H1 (cell line): ENCODE data around the gene NDRG4. TPM values are rescaled to one million over a fixed set of nuclear protein-coding genes. Genes with fewer than 3 reads are reported as not detected.
A peak's percentile ranks its signal among the peaks of the same experiment; 100 is the strongest.

Source experiments
- CTCF ChIA-PET: fragments of 300-600 bp; sonication (Branson Sonifier 250); formaldehyde crosslinking; loops from one replicate; lab custom pipeline; 2021; ENCODE audit not compliant: partially characterized antibody; lab: Charles Lee
- POLR2A ChIA-PET: fragments of 300-600 bp; sonication (Branson Sonifier 250); formaldehyde crosslinking; loops from one replicate; lab custom pipeline; 2021; ENCODE audit warnings: inconsistent platforms; ENCODE audit not compliant: partially characterized antibody; lab: Charles Lee
- DNase-seq, 2 experiments: peaks; one replicate each; pipeline versions ENCODE4 v3.0.0 to v3.0.0-alpha.2; 2010 to 2022; ENCODE audit warnings: low spot score in 2 of 2, low read depth in 1 of 2, mixed read lengths in 1 of 2
- FAIRE-seq: peaks from 2 replicates; lab custom pipeline; 2011; peaks lifted over from hg19 to GRCh38; lab: Jason Lieb, UNC
- H2AFZ ChIP-seq: 2 replicates; pipeline ENCODE4 v1.8.1; 2012; ENCODE audit warnings: low read length, inconsistent platforms
- H2AK5ac ChIP-seq: 2 replicates; pipeline ENCODE4 v1.6.1; 2013; ENCODE audit warnings: low read depth, low read length
- H2BK120ac ChIP-seq: replicated peaks from 2 replicates; pipeline ENCODE3; 2013; ENCODE audit warnings: low read depth, low read length, inconsistent platforms
- H2BK12ac ChIP-seq: 2 replicates; pipeline ENCODE4 v1.6.1; 2013; ENCODE audit warnings: low read depth, low read length
- H2BK15ac ChIP-seq: 2 replicates; pipeline ENCODE4 v1.6.1; 2013; ENCODE audit warnings: low read length
- H2BK20ac ChIP-seq: 2 replicates; pipeline ENCODE4 v1.6.1; 2013; ENCODE audit warnings: low read length
- H2BK5ac ChIP-seq: 2 replicates; pipeline ENCODE4 v1.6.1; 2013; ENCODE audit warnings: low read depth, low read length
- H3K14ac ChIP-seq: 2 replicates; pipeline ENCODE4 v1.6.1; 2013; ENCODE audit warnings: inconsistent platforms; ENCODE audit not compliant: insufficient read length
- H3K18ac ChIP-seq: 2 replicates; pipeline ENCODE4 v1.6.1; 2013; ENCODE audit warnings: low read length; ENCODE audit errors: extremely low read depth
- H3K23ac ChIP-seq: 2 replicates; pipeline ENCODE4 v1.6.1; 2013; ENCODE audit warnings: inconsistent platforms; ENCODE audit not compliant: insufficient read length
- H3K23me2 ChIP-seq: 2 replicates; pipeline ENCODE4 v1.6.1; 2013; ENCODE audit warnings: low read depth, low read length
- H3K27ac ChIP-seq: 2 replicates; pipeline ENCODE4 v1.6.1; 2011; ENCODE audit warnings: low read depth, low read length, inconsistent platforms
- H3K27me3 ChIP-seq, 4 experiments: replicated peaks in 1 of 4; 1 replicate in 1 of 4; 2 replicates in 3 of 4; pipeline versions ENCODE4 v1.6.1 to v1.8.1; 2011 to 2013; ENCODE audit warnings: low read length in 3 of 4, mild to moderate bottlenecking in 3 of 4, inconsistent platforms in 2 of 4, mixed read lengths in 2 of 4, moderate library complexity in 1 of 4; ENCODE audit not compliant: control insufficient read depth in 3 of 4, insufficient read depth in 3 of 4; ENCODE audit errors: extremely low read depth in 1 of 4
- H3K36me3 ChIP-seq, 4 experiments: 2 replicates each; pipeline versions ENCODE4 v1.6.1 to v1.8.1; 2011 to 2013; ENCODE audit warnings: mild to moderate bottlenecking in 4 of 4, low read length in 3 of 4, moderate library complexity in 2 of 4, control low read depth in 1 of 4, inconsistent platforms in 1 of 4; ENCODE audit not compliant: insufficient read depth in 4 of 4, control insufficient read depth in 2 of 4
- H3K4ac ChIP-seq: replicated peaks from 2 replicates; pipeline ENCODE3; 2013; ENCODE audit warnings: low read length, low read depth, mixed read lengths, inconsistent platforms; ENCODE audit not compliant: insufficient read length
- H3K4me1 ChIP-seq, 4 experiments: replicated peaks in 1 of 4; 1 replicate in 1 of 4; 2 replicates in 3 of 4; pipeline versions ENCODE4 v1.6.1 to v1.8.1; 2011 to 2013; ENCODE audit warnings: low read length in 3 of 4, inconsistent platforms in 2 of 4, mixed read lengths in 1 of 4; ENCODE audit not compliant: insufficient read depth in 4 of 4, control insufficient read depth in 3 of 4
- H3K4me2 ChIP-seq, 2 experiments: 2 replicates each; pipeline versions ENCODE4 v1.6.1 to v1.8.1; 2011 to 2013; ENCODE audit warnings: low read depth in 2 of 2, low read length in 2 of 2, control low read depth in 1 of 2, inconsistent platforms in 1 of 2, mild to moderate bottlenecking in 1 of 2; ENCODE audit not compliant: insufficient read depth in 1 of 2
- H3K4me3 ChIP-seq, 4 experiments: fragments of 200-600, 300-600 bp in 1 of 4; sonication (generic), shearing (Covaris generic), sonication (Bioruptor Twin) in 1 of 4; 2 replicates each; pipeline versions ENCODE4 v1.5.1 to v1.8.1; 2011 to 2016; ENCODE audit warnings: low read length in 4 of 4, low read depth in 3 of 4, control low read depth in 2 of 4, inconsistent platforms in 2 of 4, mild to moderate bottlenecking in 2 of 4, mixed read lengths in 1 of 4, moderate library complexity in 1 of 4; ENCODE audit not compliant: insufficient read depth in 2 of 4; ENCODE audit errors: extremely low read depth in 1 of 4
- H3K56ac ChIP-seq: replicated peaks from 2 replicates; pipeline ENCODE3; 2013; ENCODE audit warnings: low read depth, mild to moderate bottlenecking, mixed read lengths, low read length, inconsistent platforms; ENCODE audit not compliant: insufficient read length
- H3K79me1 ChIP-seq: 2 replicates; pipeline ENCODE4 v1.6.1; 2013; ENCODE audit warnings: low read depth, low read length, control low read depth
- H3K79me2 ChIP-seq, 2 experiments: 2 replicates each; pipeline versions ENCODE4 v1.6.1 to v1.8.1; 2012 to 2013; ENCODE audit warnings: low read length in 2 of 2, mild to moderate bottlenecking in 2 of 2, inconsistent platforms in 1 of 2; ENCODE audit not compliant: insufficient read depth in 2 of 2, control insufficient read depth in 1 of 2
- H3K9ac ChIP-seq, 4 experiments: replicated peaks in 1 of 4; 1 replicate in 1 of 4; 2 replicates in 3 of 4; pipeline versions ENCODE4 v1.6.1 to v1.8.1; 2011 to 2013; ENCODE audit warnings: low read depth in 3 of 4, low read length in 3 of 4, control low read depth in 2 of 4, mild to moderate bottlenecking in 2 of 4, moderate library complexity in 2 of 4, inconsistent platforms in 1 of 4; ENCODE audit errors: extremely low read depth in 1 of 4
- H3K9me3 ChIP-seq, 2 experiments: 2 replicates each; pipeline versions ENCODE4 v1.6.1 to v1.8.1; 2012 to 2013; ENCODE audit warnings: mild to moderate bottlenecking in 2 of 2, moderate library complexity in 2 of 2, control low read depth in 1 of 2, inconsistent platforms in 1 of 2, low read depth in 1 of 2, low read length in 1 of 2, mixed read lengths in 1 of 2; ENCODE audit not compliant: insufficient read depth in 2 of 2
- H4K20me1 ChIP-seq, 2 experiments: replicated peaks in 1 of 2; 2 replicates each; pipeline versions ENCODE3 to v1.8.1; 2011 to 2013; ENCODE audit warnings: inconsistent platforms in 2 of 2, low read length in 2 of 2, mild to moderate bottlenecking in 1 of 2; ENCODE audit not compliant: insufficient read depth in 2 of 2, control insufficient read depth in 1 of 2
- H4K5ac ChIP-seq: 2 replicates; pipeline ENCODE4 v1.6.1; 2013; ENCODE audit warnings: low read length, low read depth, mixed read lengths, inconsistent platforms; ENCODE audit not compliant: insufficient read length
- H4K8ac ChIP-seq: 2 replicates; pipeline ENCODE4 v1.8.0; 2013; ENCODE audit warnings: mild to moderate bottlenecking, moderate library complexity, low read length, inconsistent platforms; ENCODE audit not compliant: insufficient read depth; ENCODE audit errors: extremely low read depth
- H4K91ac ChIP-seq: replicated peaks from 2 replicates; pipeline ENCODE3; 2013; ENCODE audit warnings: low read length, mixed read lengths, inconsistent platforms; ENCODE audit not compliant: insufficient read length
- FOSL1 ChIP-seq: IDR thresholded peaks from 2 replicates; pipeline ENCODE4 v1.6.1; 2011; ENCODE audit warnings: mild to moderate bottlenecking, low read depth, low read length, moderate library complexity; ENCODE audit not compliant: insufficient read depth
- GABPA ChIP-seq: IDR thresholded peaks from 2 replicates; pipeline ENCODE4 v1.6.1; 2011; ENCODE audit warnings: mild to moderate bottlenecking, low read length, moderate library complexity, borderline replicate concordance; ENCODE audit not compliant: insufficient read depth
- NANOG ChIP-seq: IDR thresholded peaks from 2 replicates; pipeline ENCODE4 v1.6.1; 2011; ENCODE audit warnings: low read length, low read depth, mild to moderate bottlenecking, inconsistent platforms; ENCODE audit not compliant: insufficient read depth, poor library complexity, severe bottlenecking
- POLR2A ChIP-seq, 2 experiments: IDR thresholded peaks; 1 replicate in 1 of 2; 2 replicates in 1 of 2; pipeline ENCODE4 v1.6.1; 2011; ENCODE audit warnings: low read depth in 2 of 2, low read length in 2 of 2, mild to moderate bottlenecking in 2 of 2; ENCODE audit errors: control extremely low read depth in 1 of 2
- POU5F1 ChIP-seq: IDR thresholded peaks from 2 replicates; pipeline ENCODE4 v1.6.1; 2011; ENCODE audit warnings: low read depth, mild to moderate bottlenecking, low read length, moderate library complexity
- SP1 ChIP-seq: IDR thresholded peaks from 2 replicates; pipeline ENCODE4 v1.6.1; 2011; ENCODE audit warnings: low read depth, low read length
- YY1 ChIP-seq: IDR thresholded peaks from 2 replicates; pipeline ENCODE4 v1.6.1; 2011; ENCODE audit warnings: low read depth, mild to moderate bottlenecking, low read length
- WGBS, 2 experiments: shearing (Covaris generic) in 1 of 2; methylation state at CpG; one replicate each; pipeline versions ENCODE4 v1.1.6 to v1.1.7; 2013 to 2015; ENCODE audit warnings: low lambda C conversion rate in 2 of 2, mixed read lengths in 2 of 2, inconsistent platforms in 1 of 2, low coverage in 1 of 2, missing lambda C conversion rate in 1 of 2; ENCODE audit not compliant: insufficient replicate concordance in 2 of 2, insufficient coverage in 1 of 2, insufficient read length in 1 of 2; ENCODE audit errors: extremely low coverage in 1 of 2, missing lambda C conversion rate in 1 of 2; 5-methylcytosine and 5-hydroxymethylcytosine counted together
- polyA plus RNA-seq, 7 experiments: library from polyadenylated mRNA; depleted of rRNA in 3 of 7; stranded (reverse) in 5 of 7; unstranded in 2 of 7; fragments of >200 nt in 5 of 7; fragments of 200-250 nt in 2 of 7; gene quantifications; 1 replicate in 5 of 7; 2 replicates in 1 of 7; 4 replicates in 1 of 7; pipeline versions ENCODE4 v1.2.1 to v1.2.3, GENCODE V29; 2011 to 2013; ENCODE audit warnings: missing spikeins in 2 of 7, mixed read lengths in 2 of 7
- total RNA-seq: library from RNA; stranded (reverse); fragmentation: NEBNext Ultra II Directional; extraction: Animal tissue kit (Norgen Biotek cat#: 25700); gene quantifications from 2 replicates; pipeline ENCODE4 v1.2.1, GENCODE V29; 2021

NDRG4 gene
- total and polyA plus RNA-seq, 2 of the 8 experiments (the other 6 are each of a cell fraction or from before 2014, with no cell fraction given) = 20.8 to 30.9 TPM

DNA sequence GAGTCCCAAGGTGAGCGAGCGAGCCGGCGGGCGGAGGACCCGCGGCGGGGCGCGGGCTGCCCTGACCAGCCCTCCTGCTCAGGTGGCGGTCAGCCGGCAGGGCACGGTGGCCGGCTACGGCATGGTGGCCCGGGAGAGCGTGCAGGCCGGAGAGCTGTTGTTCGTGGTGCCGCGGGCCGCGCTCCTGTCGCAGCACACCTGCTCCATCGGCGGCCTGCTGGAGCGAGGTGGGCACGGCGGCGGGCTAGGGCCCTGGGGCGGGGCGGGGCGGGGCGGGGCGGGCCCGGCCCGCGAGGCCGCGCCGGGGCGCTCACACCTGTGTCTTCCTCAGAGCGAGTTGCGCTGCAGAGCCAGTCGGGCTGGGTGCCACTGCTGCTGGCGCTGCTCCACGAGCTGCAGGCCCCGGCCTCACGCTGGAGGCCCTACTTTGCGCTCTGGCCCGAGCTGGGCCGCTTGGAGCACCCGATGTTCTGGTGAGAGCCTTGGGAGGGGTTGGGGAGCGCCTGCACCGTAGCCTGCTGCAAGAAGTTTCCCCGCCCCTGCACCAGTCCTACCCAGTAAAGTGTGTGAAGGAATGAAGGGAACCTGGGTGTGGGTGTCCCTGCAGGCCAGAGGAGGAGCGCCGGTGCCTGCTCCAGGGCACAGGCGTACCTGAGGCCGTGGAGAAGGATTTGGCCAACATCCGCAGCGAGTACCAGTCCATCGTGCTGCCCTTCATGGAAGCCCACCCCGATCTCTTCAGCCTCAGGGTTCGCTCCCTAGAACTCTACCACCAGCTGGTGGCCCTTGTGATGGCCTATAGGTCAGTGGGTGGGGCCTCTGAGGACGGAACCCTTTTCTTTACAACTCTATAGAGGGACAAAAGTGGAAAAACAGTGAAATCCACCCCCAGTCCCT is 16.2 kb downstream of the NDRG4 start:
- no peak overlapping the region for H3K56ac ChIP-seq
- peak overlapping the region; percentile 87 for H3K27ac ChIP-seq
- H2BK12ac ChIP-seq = no peak overlapping the region
- no peak overlapping the region for H2AFZ ChIP-seq
- no peak overlapping the region for H2BK15ac ChIP-seq
- no peaks in the 10 kb centered on the region; the same call in 1 of the 2 replicates for H3K23me2 ChIP-seq
- ChIA-PET POLR2A (interaction anchor here (0.8 to 2.4 kb wide), 5 partner anchors 8 to 215 kb away, joined by 3 to 9 read pairs (median 5); no protein-coding TSS in a partner anchor), CTCF (interaction anchor here (0.7 to 1.3 kb wide), 3 partner anchors 17 to 240 kb away, joined by 3 read pairs; partner anchors contain the start of gene NDRG4)
- H3K4me2 ChIP-seq = peak overlapping the region; percentile 69 to 98
- no peak overlapping the region for H4K91ac ChIP-seq
- FAIRE-seq (no peak), DNase-seq (peak in 1 of 2 experiments; percentile 71)
- peak overlapping the region; percentile 86 for H4K8ac ChIP-seq
- no peak overlapping the region for H3K4ac ChIP-seq
- peak overlapping the region; percentile 67 for H2BK5ac ChIP-seq
- H3K27me3 ChIP-seq = no peaks in the 10 kb centered on the region
- H3K18ac ChIP-seq = peak overlapping the region; percentile 41
- no peak overlapping the region for H3K23ac ChIP-seq
- H3K36me3 ChIP-seq = peaks cover 24 to 50% (median 41%) of the 10 kb centered on the region in 4 experiments
- no peak overlapping the region for H3K14ac ChIP-seq
- H3K4me1 ChIP-seq = peaks cover 4 to 13% (median 6%) of the 10 kb centered on the region in 4 experiments
- peaks cover 0 to 24% of the 10 kb centered on the region in 2 experiments; a peak in 2 of 4 replicates for H3K79me2 ChIP-seq
- peak overlapping the region; percentile 72 to 95 (median 88) for H3K4me3 ChIP-seq
- H4K20me1 ChIP-seq = peaks cover 11 to 23% of the 10 kb centered on the region in 2 experiments
- H2BK120ac ChIP-seq = no peak overlapping the region
- H3K9ac ChIP-seq = peak overlapping the region; percentile 67 to 96 (median 87)
- H3K79me1 ChIP-seq = no peaks in the 10 kb centered on the region; the same call in 1 of the 2 replicates
- peak overlapping the region; percentile 73 for H4K5ac ChIP-seq
- WGBS, 2 experiments = 18% methylated on average over 40 of the region's 66 CpGs; no CpG with 5 or more reads in 1 of the 2 experiments
- H2BK20ac ChIP-seq = no peak overlapping the region
- no peaks in the 10 kb centered on the region for H3K9me3 ChIP-seq
- no peak overlapping the region; the same call in 1 of the 2 replicates for H2AK5ac ChIP-seq
- TF ChIP-seq YY1 = no peak
- no peak for TF ChIP-seq FOSL1
- TF ChIP-seq POU5F1 = no peak
- peak; percentile 52 to 74 for TF ChIP-seq POLR2A (IDR thresholded peaks at IDR 0.05; ENCODE audit: control extremely low read depth in 1 of 2, low read depth in 2 of 2, low read length in 2 of 2)
- no peak for TF ChIP-seq GABPA
- TF ChIP-seq SP1 = no peak
- TF ChIP-seq NANOG = no peak
